KMS-11 (cell line): ENCODE measurements around the gene FSIP1.

Source experiments
- H2AFZ ChIP-seq: fragments of 200-600 bp; sonication (generic); 2 replicates; pipeline ENCODE4 v1.6.1; 2016; ENCODE audit warnings: antibody characterized with exemption, mixed run types, low read depth
- H3K27ac ChIP-seq: fragments of 200-600 bp; sonication (generic); 2 replicates; pipeline ENCODE4 v1.6.1; 2016; ENCODE audit warnings: mild to moderate bottlenecking, mixed run types
- H3K27me3 ChIP-seq: fragments of 200-600 bp; sonication (generic); 2 replicates; pipeline ENCODE4 v1.6.1; 2017; ENCODE audit warnings: mild to moderate bottlenecking, low read depth, mixed run types, moderate library complexity; ENCODE audit not compliant: insufficient read depth
- H3K36me3 ChIP-seq: fragments of 200-600 bp; sonication (generic); 2 replicates; pipeline ENCODE4 v1.6.1; 2017; ENCODE audit warnings: mild to moderate bottlenecking, mixed run types; ENCODE audit not compliant: insufficient read depth
- H3K4me1 ChIP-seq: fragments of 200-600 bp; sonication (generic); 2 replicates; pipeline ENCODE4 v1.6.1; 2016; ENCODE audit warnings: mild to moderate bottlenecking, low read depth, mixed run types; ENCODE audit not compliant: poor library complexity, severe bottlenecking
- H3K4me2 ChIP-seq: fragments of 200-600 bp; sonication (generic); 2 replicates; pipeline ENCODE4 v1.7.0; 2016; ENCODE audit warnings: mild to moderate bottlenecking, mixed run types
- H3K4me3 ChIP-seq: fragments of 200-600 bp; sonication (generic); IDR thresholded peaks from 2 replicates; pipeline ENCODE4 v1.6.1; 2017; ENCODE audit warnings: low read depth, low read length, mixed read lengths; ENCODE audit not compliant: insufficient read depth
- H3K79me2 ChIP-seq: fragments of 200-600 bp; sonication (generic); 2 replicates; pipeline ENCODE4 v1.6.1; 2016; ENCODE audit warnings: low read depth, mixed run types; ENCODE audit not compliant: insufficient read depth
- H3K9ac ChIP-seq: fragments of 200-600 bp; sonication (generic); 2 replicates; pipeline ENCODE4 v1.6.1; 2016; ENCODE audit warnings: mild to moderate bottlenecking, mixed run types
- H4K20me1 ChIP-seq: fragments of 200-600 bp; sonication (generic); 2 replicates; pipeline ENCODE4 v1.6.1; 2016; ENCODE audit warnings: mild to moderate bottlenecking, mixed run types; ENCODE audit not compliant: insufficient read depth
- TF ChIP-seq, protein P1 (sequence below): fragments of 200-600 bp; sonication (generic); conservative IDR thresholded peaks from 2 replicates; pipeline ENCODE4 v1.6.1; 2017; ENCODE audit warnings: low read depth, mild to moderate bottlenecking, antibody characterized with exemption, low read length, moderate library complexity, mixed read lengths

Gene FSIP1

DNA sequence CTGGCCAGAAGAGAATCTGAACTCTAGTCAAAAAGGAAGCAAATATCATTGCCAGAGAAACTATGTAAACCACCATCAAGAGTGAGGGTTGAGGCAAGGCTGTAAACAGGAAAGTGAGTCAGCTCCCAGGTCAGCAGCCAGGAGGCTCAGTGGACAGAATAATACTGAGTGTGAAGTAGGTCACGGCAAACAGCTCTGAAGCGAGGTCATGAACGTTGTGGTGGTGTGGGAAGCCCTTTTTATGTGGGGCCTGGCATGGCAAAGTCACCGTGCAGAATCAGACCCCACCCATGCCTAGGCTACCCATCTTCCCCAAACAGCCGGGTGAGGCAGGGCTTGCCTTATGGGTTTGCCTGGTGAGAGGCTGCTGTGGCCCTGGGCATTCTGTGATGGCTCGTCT lies 157.8 kb downstream of the FSIP1 start:
- Histone ChIP-seq H3K27ac (no peak overlapping the region), H3K4me1 (no peaks in the 10 kb centered on the region), H3K27me3 (no peaks in the 10 kb centered on the region), H3K36me3 (no peaks in the 10 kb centered on the region), H4K20me1 (no peaks in the 10 kb centered on the region), H3K9ac (no peak overlapping the region), H3K79me2 (no peaks in the 10 kb centered on the region), H3K4me2 (no peak overlapping the region), H3K4me3 (no peak overlapping the region), H2AFZ (no peak overlapping the region)
- TF ChIP-seq, protein P1, sequence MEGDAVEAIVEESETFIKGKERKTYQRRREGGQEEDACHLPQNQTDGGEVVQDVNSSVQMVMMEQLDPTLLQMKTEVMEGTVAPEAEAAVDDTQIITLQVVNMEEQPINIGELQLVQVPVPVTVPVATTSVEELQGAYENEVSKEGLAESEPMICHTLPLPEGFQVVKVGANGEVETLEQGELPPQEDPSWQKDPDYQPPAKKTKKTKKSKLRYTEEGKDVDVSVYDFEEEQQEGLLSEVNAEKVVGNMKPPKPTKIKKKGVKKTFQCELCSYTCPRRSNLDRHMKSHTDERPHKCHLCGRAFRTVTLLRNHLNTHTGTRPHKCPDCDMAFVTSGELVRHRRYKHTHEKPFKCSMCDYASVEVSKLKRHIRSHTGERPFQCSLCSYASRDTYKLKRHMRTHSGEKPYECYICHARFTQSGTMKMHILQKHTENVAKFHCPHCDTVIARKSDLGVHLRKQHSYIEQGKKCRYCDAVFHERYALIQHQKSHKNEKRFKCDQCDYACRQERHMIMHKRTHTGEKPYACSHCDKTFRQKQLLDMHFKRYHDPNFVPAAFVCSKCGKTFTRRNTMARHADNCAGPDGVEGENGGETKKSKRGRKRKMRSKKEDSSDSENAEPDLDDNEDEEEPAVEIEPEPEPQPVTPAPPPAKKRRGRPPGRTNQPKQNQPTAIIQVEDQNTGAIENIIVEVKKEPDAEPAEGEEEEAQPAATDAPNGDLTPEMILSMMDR, result no peak

DNA sequence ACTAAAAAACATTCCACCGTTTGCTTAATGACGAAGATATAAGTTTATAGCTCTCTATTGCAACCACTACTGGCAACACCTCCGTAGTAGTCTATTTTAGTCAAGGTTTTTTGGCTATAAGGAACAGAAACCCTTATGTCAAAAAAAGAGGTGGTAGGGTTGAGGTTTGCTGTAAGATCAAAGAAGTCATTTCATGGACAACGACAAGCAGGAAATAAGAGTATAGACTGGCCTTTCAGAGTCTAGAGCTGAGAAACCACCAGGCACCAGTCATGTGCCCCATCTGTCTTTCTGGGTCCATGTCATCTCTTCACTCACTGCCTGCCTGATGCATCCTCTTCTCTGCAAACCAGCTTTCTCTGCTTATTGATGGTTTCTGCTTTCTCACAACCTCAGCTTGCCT lies 159.1 kb downstream of the FSIP1 start:
- Histone ChIP-seq H3K27ac (no peak overlapping the region), H3K36me3 (no peaks in the 10 kb centered on the region), H3K4me3 (no peak overlapping the region), H3K79me2 (no peaks in the 10 kb centered on the region), H4K20me1 (no peaks in the 10 kb centered on the region), H3K4me2 (no peak overlapping the region), H3K9ac (no peak overlapping the region), H2AFZ (no peak overlapping the region), H3K27me3 (no peaks in the 10 kb centered on the region), H3K4me1 (no peaks in the 10 kb centered on the region)
- TF ChIP-seq, protein P1, result no peak

DNA sequence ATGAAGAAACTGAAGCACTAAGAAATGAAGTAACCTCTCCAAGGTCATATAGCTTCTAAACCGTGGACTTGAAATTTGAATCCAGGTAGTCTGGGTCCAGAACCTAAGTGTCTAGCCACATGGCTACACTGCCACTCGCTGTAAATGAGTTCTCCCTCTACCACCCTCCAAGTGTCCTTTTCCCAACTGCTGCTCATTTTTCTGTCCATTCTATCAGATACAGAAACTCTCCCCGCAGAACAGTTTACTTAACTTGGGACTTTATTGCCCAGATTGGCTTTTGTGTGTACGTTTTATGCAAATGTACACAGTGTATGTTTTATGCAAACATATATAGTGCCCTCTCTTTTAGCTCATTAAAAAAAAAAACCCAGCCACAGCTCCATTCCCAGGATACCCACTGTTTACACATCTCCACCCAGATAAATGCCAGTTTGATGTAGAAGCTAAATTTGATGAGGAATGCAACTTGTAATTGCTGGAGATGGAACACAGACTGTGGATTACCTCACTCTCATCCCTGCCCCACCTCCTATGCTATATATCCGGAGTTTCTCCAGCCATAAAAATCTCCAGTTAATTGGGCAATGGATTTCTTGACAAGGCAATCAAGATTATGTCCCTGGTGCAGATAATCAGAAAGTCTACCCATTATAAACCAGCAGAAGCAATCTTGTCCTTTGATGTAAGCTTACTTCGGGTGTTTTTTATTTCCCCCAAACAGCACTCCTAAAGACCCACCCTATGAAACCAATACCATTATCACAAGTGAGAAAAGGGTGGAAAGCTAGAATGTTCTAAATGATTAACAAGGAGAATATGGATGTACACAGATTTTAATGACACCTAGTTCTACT lies 159.8 kb downstream of the FSIP1 start:
- no peak overlapping the region for H2AFZ ChIP-seq
- no peaks in the 10 kb centered on the region for H3K27me3 ChIP-seq
- TF ChIP-seq, protein P1, result no peak
- no peaks in the 10 kb centered on the region for H3K36me3 ChIP-seq
- no peak overlapping the region for H3K27ac ChIP-seq
- no peaks in the 10 kb centered on the region for H3K79me2 ChIP-seq
- no peaks in the 10 kb centered on the region for H3K4me1 ChIP-seq
- H3K4me2 ChIP-seq, result no peak overlapping the region
- H3K4me3 ChIP-seq, result no peak overlapping the region
- no peaks in the 10 kb centered on the region for H4K20me1 ChIP-seq
- no peak overlapping the region for H3K9ac ChIP-seq

DNA sequence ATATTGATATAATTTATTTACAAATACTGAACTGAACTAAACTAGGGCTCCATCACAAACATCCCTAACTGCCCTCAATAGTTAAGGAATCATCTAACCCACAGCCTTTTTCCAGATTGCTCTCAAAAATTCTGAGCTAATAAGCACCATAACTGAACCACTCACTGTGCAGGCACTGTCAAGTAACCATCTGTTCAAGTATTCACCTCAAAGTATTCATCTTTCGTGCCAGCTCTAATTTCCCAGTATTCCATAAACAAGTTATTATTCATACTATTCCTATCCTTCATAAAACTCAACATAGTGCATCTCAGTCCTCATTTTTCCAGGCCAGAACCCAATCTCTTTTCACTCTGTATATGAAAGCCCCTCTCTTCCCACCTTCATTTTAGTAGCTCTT lies 160.7 kb downstream of the FSIP1 start:
- no peaks in the 10 kb centered on the region for H3K4me1 ChIP-seq
- no peaks in the 10 kb centered on the region for H3K79me2 ChIP-seq
- no peak overlapping the region for H2AFZ ChIP-seq
- no peak overlapping the region for H3K4me3 ChIP-seq
- TF ChIP-seq, protein P1, result no peak
- no peaks in the 10 kb centered on the region for H3K36me3 ChIP-seq
- no peak overlapping the region for H3K4me2 ChIP-seq
- no peaks in the 10 kb centered on the region for H4K20me1 ChIP-seq
- H3K27me3 ChIP-seq, result no peaks in the 10 kb centered on the region
- no peak overlapping the region for H3K9ac ChIP-seq
- H3K27ac ChIP-seq, result no peak overlapping the region
